GM12878 (cell line): ENCODE measurements around the gene KCNMB3. TPM values are rescaled to one million over a fixed set of nuclear protein-coding genes. Genes with fewer than 3 reads are reported as not detected.

ENCODE experiments used
- ATAC-seq: fragments of 200-7000 bp; cut with Tn5 transposase; 3 replicates; pipeline ENCODE4 v1.9.1; 2020; ENCODE audit warnings: mild to moderate bottlenecking, moderate library complexity
- BruUV-seq: library from RNA; stranded (reverse); fragments of 400-500 nt; replicated peaks from 2 replicates; lab custom pipeline; 2021; lab: Mats Ljungman, UMichigan
- CTCF ChIA-PET: fragments of 300-600 bp; sonication (Branson Sonifier 250); formaldehyde crosslinking; extraction: SDS; loops from one replicate; lab custom pipeline; 2021; ENCODE audit warnings: inconsistent platforms; lab: Yijun Ruan, JAX
- POLR2A ChIA-PET: fragments of 350-600 bp; formaldehyde crosslinking; extraction: SDS; loops from one replicate; lab custom pipeline; 2021; ENCODE audit warnings: inconsistent platforms; lab: Charles Lee
- RAD21 ChIA-PET: fragments of 300-600 bp; sonication (Branson Sonifier 250); formaldehyde crosslinking; loops from one replicate; lab custom pipeline; 2023; ENCODE audit warnings: antibody characterized with exemption; ENCODE audit not compliant: unreplicated experiment; lab: Charles Lee
- SMC1A ChIA-PET: fragments of 300-600 bp; sonication (Branson Sonifier 250); formaldehyde crosslinking; loops from one replicate; lab custom pipeline; 2023; ENCODE audit not compliant: unreplicated experiment, uncharacterized antibody; lab: Charles Lee
- DNase-seq: peaks from one replicate; pipeline ENCODE4 v3.0.0-alpha.2; 2011; ENCODE audit warnings: low read depth, low spot score
- FAIRE-seq: peaks from 3 replicates; lab custom pipeline; 2011; peaks lifted over from hg19 to GRCh38; lab: Jason Lieb, UNC
- H2AFZ ChIP-seq: 2 replicates; pipeline ENCODE4 v1.6.0; 2011; ENCODE audit warnings: low read depth, low read length, control low read depth; ENCODE audit not compliant: control insufficient read depth
- H3K27ac ChIP-seq: 2 replicates; pipeline ENCODE4 v1.5.1; 2011; ENCODE audit warnings: control low read depth; ENCODE audit not compliant: control insufficient read depth, insufficient read depth
- H3K27me3 ChIP-seq, 2 experiments: replicated peaks in 1 of 2; 2 replicates each; pipeline versions ENCODE4 v1.6.0 to v1.6.1; 2011; ENCODE audit warnings: low read length in 1 of 2; ENCODE audit not compliant: control insufficient read depth in 2 of 2, insufficient read depth in 2 of 2
- H3K36me3 ChIP-seq, 2 experiments: 2 replicates each; pipeline ENCODE4 v1.5.1; 2011; ENCODE audit warnings: low read length in 1 of 2; ENCODE audit not compliant: control insufficient read depth in 2 of 2, insufficient read depth in 2 of 2
- H3K4me1 ChIP-seq: 2 replicates; pipeline ENCODE4 v1.6.1; 2011; ENCODE audit warnings: mild to moderate bottlenecking, low read length, moderate library complexity, mixed read lengths; ENCODE audit not compliant: control insufficient read depth, insufficient read depth
- H3K4me2 ChIP-seq: 2 replicates; pipeline ENCODE4 v1.6.0; 2011; ENCODE audit warnings: control low read depth; ENCODE audit not compliant: control insufficient read depth, insufficient read depth
- H3K4me3 ChIP-seq: fragments of 200-600 bp; sonication (generic); 2 replicates; pipeline ENCODE4 v1.5.1; 2016
- H3K79me2 ChIP-seq: 2 replicates; pipeline ENCODE4 v1.6.0; 2011; ENCODE audit warnings: low read length; ENCODE audit not compliant: control insufficient read depth, insufficient read depth
- H3K9ac ChIP-seq: 2 replicates; pipeline ENCODE4 v1.8.0; 2011; ENCODE audit warnings: low read length, control low read depth, mixed read lengths; ENCODE audit not compliant: control insufficient read depth, insufficient read depth
- H3K9me3 ChIP-seq: replicated peaks from 3 replicates; pipeline ENCODE4 v1.5.1; 2011; ENCODE audit warnings: mild to moderate bottlenecking, low read length; ENCODE audit not compliant: control insufficient read depth, insufficient read depth
- H4K20me1 ChIP-seq: 2 replicates; pipeline ENCODE4 v1.6.0; 2011; ENCODE audit not compliant: control insufficient read depth, insufficient read depth
- BCL11A ChIP-seq: IDR thresholded peaks from 2 replicates; pipeline ENCODE4 v1.6.1; 2011; ENCODE audit warnings: low read depth, low read length
- LARP7 ChIP-seq: fragments of 450-650 bp; IDR thresholded peaks from 2 replicates; pipeline ENCODE4 v1.6.1; 2017; ENCODE audit warnings: mild to moderate bottlenecking
- POLR2AphosphoS5 ChIP-seq: IDR thresholded peaks from 2 replicates; pipeline ENCODE4 v1.6.1; 2011; ENCODE audit warnings: mild to moderate bottlenecking, low read length, inconsistent platforms
- SIX5 ChIP-seq: IDR thresholded peaks from 2 replicates; pipeline ENCODE4 v1.6.1; 2011; ENCODE audit warnings: mild to moderate bottlenecking, low read depth, low read length, moderate library complexity; ENCODE audit not compliant: severe bottlenecking
- SPI1 ChIP-seq: IDR thresholded peaks from 2 replicates; pipeline ENCODE4 v1.6.1; 2011; ENCODE audit warnings: low read depth, mild to moderate bottlenecking, low read length, moderate library complexity, borderline replicate concordance; ENCODE audit not compliant: insufficient read depth
- TBL1XR1 ChIP-seq: IDR thresholded peaks from 2 replicates; pipeline ENCODE4 v1.6.1; 2012; ENCODE audit warnings: low read depth, low read length, improper control_type of control experiment
- WGBS: methylation state at CpG from one replicate; pipeline ENCODE4 v1.1.6; 2016; ENCODE audit warnings: low lambda C conversion rate; ENCODE audit not compliant: insufficient replicate concordance, insufficient coverage; ENCODE audit errors: missing lambda C conversion rate; 5-methylcytosine and 5-hydroxymethylcytosine counted together
- in situ Hi-C: fragments of 300-500 bp; cut with MboI; formaldehyde crosslinking; loops from 9 replicates; pipeline ENCODE4 v1.14.3; 2018; ENCODE audit warnings: mixed read lengths
- intact Hi-C: fragments of 100-400 bp; cut with micrococcal nuclease; formaldehyde crosslinking; loops from one replicate; pipeline ENCODE4 v1.14.2; 2022; ENCODE audit not compliant: unreplicated experiment
- polyA plus RNA-seq, 11 experiments: library from polyadenylated mRNA; depleted of rRNA in 4 of 11; unstranded in 6 of 11; stranded (reverse) in 5 of 11; fragments of >200 nt; fragmentation: Nextera tagmentation in 4 of 11; fragmentation: Illumina TruSeq in 1 of 11; extraction: Ambion mirVana in 4 of 11; extraction: Trizol in 1 of 11; gene quantifications; 1 replicate in 1 of 11; 2 replicates in 10 of 11; pipeline versions ENCODE4 v1.2.1 to v1.2.3, GENCODE V29; 2011 to 2016; ENCODE audit warnings: inconsistent platforms in 2 of 11, missing spikeins in 2 of 11, low read depth in 1 of 11
- total RNA-seq, 4 experiments: library from RNA; depleted of rRNA in 3 of 4; stranded (reverse); fragments of >200 nt in 3 of 4; fragmentation: Illumina TruSeq in 1 of 4; extraction: Trizol in 1 of 4; gene quantifications; 2 replicates each; pipeline versions ENCODE4 v1.2.1 to v1.2.3, GENCODE V29; 2013 to 2021
- TF ChIP-seq, protein P1 (sequence below): IDR thresholded peaks from 2 replicates; pipeline ENCODE4 v1.6.1; 2011; ENCODE audit warnings: mild to moderate bottlenecking, low read depth, low read length, moderate library complexity; ENCODE audit not compliant: insufficient replicate concordance
- TF ChIP-seq, protein P2 (sequence below): IDR thresholded peaks from 2 replicates; pipeline ENCODE4 v1.6.1; 2012; ENCODE audit warnings: low read depth, low read length, improper control_type of control experiment
- TF ChIP-seq, protein P3 (sequence below): fragments of 150-350 bp; IDR thresholded peaks from 2 replicates; pipeline ENCODE4 v1.6.1; 2016; ENCODE audit warnings: low read depth, low read length
- TF ChIP-seq, protein P4 (sequence below): fragments of 450-650 bp; IDR thresholded peaks from 2 replicates; pipeline ENCODE4 v1.6.1; 2017; ENCODE audit warnings: mild to moderate bottlenecking, moderate library complexity
- TF ChIP-seq, protein P5 (sequence below): fragments of 450-650 bp; conservative IDR thresholded peaks from 2 replicates; pipeline ENCODE4 v1.6.1; 2017; ENCODE audit warnings: mild to moderate bottlenecking, moderate library complexity

KCNMB3 gene
- total and polyA plus RNA-seq, 10 of the 15 experiments (the other 5 are each of a cell fraction or from before 2014, with no cell fraction given): 0.20 to 4.6 (median 2.2) TPM

DNA sequence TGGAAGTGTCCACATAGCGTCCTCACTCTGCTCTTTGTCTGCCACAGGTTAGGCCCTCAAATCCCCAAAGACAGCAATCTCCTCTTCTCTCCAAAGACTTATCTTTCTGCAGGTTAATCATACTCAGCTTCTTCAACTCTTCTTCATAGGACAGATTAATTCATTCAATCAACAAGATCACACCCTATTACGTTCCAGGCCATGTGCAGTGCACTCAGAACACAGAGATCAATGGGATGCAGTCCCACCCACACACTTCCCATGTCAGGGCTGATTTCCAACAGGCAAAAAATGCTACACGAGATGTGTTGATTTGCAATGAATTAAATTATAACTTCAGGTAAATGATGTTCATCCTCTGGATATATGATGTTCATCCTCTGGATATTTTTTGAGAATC lies 38.4 kb upstream of the KCNMB3 start:
- Histone ChIP-seq H3K36me3 (no peaks in the 10 kb centered on the region), H3K27ac (no peak overlapping the region), H3K4me3 (no peak overlapping the region), H2AFZ (no peak overlapping the region), H3K27me3 (no peaks in the 10 kb centered on the region), H3K9ac (no peak overlapping the region), H3K79me2 (no peaks in the 10 kb centered on the region), H3K9me3 (no peaks in the 10 kb centered on the region), H4K20me1 (no peaks in the 10 kb centered on the region), H3K4me2 (no peak overlapping the region), H3K4me1 (no peaks in the 10 kb centered on the region)
- ChIA-PET CTCF (no interaction called here), POLR2A (no interaction called here), SMC1A (interaction anchor here (1.4 kb wide), 1 partner anchor 27 kb away, joined by 5 read pairs; no protein-coding TSS in a partner anchor), RAD21 (interaction anchor here (0.8 kb wide), 1 partner anchor 9 kb away, joined by 3 read pairs; no protein-coding TSS in a partner anchor)
- DNase-seq (no peak), FAIRE-seq (no peak), ATAC-seq (no peak)
- intact Hi-C loops: no loop called here
- no TSS peak for BruUV-seq
- WGBS: 37% methylated on average over 3 of the region's 3 CpGs
- in situ Hi-C loops: no loop called here
- TF ChIP-seq TBL1XR1 (no peak), POLR2AphosphoS5 (no peak), LARP7 (no peak), SIX5 (no peak), BCL11A (no peak), SPI1 (no peak)
- TF ChIP-seq, protein P1, sequence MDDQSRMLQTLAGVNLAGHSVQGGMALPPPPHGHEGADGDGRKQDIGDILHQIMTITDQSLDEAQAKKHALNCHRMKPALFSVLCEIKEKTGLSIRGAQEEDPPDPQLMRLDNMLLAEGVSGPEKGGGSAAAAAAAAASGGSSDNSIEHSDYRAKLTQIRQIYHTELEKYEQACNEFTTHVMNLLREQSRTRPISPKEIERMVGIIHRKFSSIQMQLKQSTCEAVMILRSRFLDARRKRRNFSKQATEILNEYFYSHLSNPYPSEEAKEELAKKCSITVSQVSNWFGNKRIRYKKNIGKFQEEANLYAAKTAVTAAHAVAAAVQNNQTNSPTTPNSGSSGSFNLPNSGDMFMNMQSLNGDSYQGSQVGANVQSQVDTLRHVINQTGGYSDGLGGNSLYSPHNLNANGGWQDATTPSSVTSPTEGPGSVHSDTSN: no peak
- TF ChIP-seq, protein P2, sequence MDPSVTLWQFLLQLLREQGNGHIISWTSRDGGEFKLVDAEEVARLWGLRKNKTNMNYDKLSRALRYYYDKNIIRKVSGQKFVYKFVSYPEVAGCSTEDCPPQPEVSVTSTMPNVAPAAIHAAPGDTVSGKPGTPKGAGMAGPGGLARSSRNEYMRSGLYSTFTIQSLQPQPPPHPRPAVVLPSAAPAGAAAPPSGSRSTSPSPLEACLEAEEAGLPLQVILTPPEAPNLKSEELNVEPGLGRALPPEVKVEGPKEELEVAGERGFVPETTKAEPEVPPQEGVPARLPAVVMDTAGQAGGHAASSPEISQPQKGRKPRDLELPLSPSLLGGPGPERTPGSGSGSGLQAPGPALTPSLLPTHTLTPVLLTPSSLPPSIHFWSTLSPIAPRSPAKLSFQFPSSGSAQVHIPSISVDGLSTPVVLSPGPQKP: no peak
- TF ChIP-seq, protein P3, sequence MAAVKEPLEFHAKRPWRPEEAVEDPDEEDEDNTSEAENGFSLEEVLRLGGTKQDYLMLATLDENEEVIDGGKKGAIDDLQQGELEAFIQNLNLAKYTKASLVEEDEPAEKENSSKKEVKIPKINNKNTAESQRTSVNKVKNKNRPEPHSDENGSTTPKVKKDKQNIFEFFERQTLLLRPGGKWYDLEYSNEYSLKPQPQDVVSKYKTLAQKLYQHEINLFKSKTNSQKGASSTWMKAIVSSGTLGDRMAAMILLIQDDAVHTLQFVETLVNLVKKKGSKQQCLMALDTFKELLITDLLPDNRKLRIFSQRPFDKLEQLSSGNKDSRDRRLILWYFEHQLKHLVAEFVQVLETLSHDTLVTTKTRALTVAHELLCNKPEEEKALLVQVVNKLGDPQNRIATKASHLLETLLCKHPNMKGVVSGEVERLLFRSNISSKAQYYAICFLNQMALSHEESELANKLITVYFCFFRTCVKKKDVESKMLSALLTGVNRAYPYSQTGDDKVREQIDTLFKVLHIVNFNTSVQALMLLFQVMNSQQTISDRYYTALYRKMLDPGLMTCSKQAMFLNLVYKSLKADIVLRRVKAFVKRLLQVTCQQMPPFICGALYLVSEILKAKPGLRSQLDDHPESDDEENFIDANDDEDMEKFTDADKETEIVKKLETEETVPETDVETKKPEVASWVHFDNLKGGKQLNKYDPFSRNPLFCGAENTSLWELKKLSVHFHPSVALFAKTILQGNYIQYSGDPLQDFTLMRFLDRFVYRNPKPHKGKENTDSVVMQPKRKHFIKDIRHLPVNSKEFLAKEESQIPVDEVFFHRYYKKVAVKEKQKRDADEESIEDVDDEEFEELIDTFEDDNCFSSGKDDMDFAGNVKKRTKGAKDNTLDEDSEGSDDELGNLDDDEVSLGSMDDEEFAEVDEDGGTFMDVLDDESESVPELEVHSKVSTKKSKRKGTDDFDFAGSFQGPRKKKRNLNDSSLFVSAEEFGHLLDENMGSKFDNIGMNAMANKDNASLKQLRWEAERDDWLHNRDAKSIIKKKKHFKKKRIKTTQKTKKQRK: no peak
- TF ChIP-seq, protein P4, sequence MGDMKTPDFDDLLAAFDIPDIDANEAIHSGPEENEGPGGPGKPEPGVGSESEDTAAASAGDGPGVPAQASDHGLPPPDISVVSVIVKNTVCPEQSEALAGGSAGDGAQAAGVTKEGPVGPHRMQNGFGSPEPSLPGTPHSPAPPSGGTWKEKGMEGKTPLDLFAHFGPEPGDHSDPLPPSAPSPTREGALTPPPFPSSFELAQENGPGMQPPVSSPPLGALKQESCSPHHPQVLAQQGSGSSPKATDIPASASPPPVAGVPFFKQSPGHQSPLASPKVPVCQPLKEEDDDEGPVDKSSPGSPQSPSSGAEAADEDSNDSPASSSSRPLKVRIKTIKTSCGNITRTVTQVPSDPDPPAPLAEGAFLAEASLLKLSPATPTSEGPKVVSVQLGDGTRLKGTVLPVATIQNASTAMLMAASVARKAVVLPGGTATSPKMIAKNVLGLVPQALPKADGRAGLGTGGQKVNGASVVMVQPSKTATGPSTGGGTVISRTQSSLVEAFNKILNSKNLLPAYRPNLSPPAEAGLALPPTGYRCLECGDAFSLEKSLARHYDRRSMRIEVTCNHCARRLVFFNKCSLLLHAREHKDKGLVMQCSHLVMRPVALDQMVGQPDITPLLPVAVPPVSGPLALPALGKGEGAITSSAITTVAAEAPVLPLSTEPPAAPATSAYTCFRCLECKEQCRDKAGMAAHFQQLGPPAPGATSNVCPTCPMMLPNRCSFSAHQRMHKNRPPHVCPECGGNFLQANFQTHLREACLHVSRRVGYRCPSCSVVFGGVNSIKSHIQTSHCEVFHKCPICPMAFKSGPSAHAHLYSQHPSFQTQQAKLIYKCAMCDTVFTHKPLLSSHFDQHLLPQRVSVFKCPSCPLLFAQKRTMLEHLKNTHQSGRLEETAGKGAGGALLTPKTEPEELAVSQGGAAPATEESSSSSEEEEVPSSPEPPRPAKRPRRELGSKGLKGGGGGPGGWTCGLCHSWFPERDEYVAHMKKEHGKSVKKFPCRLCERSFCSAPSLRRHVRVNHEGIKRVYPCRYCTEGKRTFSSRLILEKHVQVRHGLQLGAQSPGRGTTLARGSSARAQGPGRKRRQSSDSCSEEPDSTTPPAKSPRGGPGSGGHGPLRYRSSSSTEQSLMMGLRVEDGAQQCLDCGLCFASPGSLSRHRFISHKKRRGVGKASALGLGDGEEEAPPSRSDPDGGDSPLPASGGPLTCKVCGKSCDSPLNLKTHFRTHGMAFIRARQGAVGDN: no peak
- TF ChIP-seq, protein P5, sequence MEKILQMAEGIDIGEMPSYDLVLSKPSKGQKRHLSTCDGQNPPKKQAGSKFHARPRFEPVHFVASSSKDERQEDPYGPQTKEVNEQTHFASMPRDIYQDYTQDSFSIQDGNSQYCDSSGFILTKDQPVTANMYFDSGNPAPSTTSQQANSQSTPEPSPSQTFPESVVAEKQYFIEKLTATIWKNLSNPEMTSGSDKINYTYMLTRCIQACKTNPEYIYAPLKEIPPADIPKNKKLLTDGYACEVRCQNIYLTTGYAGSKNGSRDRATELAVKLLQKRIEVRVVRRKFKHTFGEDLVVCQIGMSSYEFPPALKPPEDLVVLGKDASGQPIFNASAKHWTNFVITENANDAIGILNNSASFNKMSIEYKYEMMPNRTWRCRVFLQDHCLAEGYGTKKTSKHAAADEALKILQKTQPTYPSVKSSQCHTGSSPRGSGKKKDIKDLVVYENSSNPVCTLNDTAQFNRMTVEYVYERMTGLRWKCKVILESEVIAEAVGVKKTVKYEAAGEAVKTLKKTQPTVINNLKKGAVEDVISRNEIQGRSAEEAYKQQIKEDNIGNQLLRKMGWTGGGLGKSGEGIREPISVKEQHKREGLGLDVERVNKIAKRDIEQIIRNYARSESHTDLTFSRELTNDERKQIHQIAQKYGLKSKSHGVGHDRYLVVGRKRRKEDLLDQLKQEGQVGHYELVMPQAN: no peak
